Stimulated activated CD8-positive, alpha-beta memory T cell treated with anti-CD3 and anti-CD28 coated beads, Interleukin-4, amount 100 ng/mL, for 4 hours (primary cell): ENCODE data around the gene DHRS1.

Experiments
- DNase-seq, 2 donors: peaks; one replicate each; pipeline ENCODE4 v3.0.0-alpha.2; 2020; ENCODE audit warnings: low read depth in 2 of 2, low spot score in 1 of 2

Gene DHRS1

DNA sequence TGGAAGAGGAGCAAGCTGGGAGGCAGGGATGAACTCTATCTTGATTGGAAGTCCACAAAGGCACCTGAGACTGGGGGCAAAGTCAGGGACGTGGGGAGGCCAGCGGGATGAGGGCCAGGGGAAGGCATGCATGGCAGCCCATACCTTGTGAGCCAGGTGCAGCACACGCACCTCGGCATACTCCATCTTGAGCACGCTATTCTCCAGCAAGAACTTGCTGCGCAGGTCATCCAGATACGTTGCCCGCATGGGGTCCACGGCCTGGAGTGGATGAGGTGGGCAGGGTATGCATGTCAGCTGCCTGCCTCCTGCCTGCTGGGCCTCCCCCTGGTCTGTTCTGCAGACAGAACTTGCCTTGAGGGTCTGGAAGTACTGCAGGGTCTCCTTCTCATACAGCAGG is 32.1 kb downstream of the DHRS1 start:
- no peak for DNase-seq

GRCh38 chr14:24266344-24267244 is 33.0 kb downstream of the DHRS1 start:
- DNase-seq = no peak

- no peak for DNase-seq
These were observed 35.3 kb downstream of the DHRS1 start for GRCh38 chr14:24264298-24264697.

- DNase-seq = no peak
These were observed 35.7 kb downstream of the DHRS1 start for GRCh38 chr14:24263848-24264247.

- DNase-seq = no peak
These were observed 36.5 kb downstream of the DHRS1 start, which contains the start of gene TGM1 for GRCh38 chr14:24262821-24263733. Gene TGM1, minus strand, starts transcription at chr14:24263177. Its CDS starts 825 bp downstream, at chr14:24262352.

- DNase-seq = no peak
These were observed 37.6 kb downstream of the DHRS1 start for GRCh38 chr14:24261969-24262327.

DNA sequence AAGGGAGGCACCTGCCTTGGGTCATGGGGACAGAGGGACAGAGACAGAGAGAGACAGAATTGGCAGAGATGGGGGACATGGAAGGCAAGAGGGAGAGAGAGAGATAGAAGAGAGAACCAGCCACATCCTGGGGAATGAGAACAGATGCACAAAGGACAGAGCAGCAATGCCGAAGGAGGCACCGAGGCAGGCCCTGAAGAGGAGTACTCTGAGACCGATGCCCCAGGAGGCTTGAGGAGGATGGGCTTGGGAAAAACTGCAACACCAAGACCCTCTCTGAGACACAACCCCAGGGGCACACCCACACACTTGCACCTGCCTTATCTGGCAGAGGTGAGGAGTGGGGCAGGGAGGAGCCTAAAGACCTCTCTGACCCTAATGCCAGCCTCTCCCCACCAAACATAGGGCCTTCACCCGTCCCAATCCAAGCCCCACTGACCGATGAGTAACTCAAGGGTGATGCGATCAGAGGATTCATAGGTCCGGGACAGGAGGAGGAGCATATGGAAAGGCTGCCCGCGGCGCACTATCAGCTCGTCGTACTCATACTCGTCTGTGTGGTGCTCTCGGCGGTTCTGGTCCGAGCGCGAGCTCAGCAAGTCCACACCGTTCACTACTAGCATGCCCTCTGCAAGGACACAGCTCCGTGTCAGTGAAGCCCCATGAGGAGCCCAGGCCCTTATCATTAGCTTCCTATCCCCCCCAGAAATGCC is 38.2 kb downstream of the DHRS1 start:
- no peak for DNase-seq

DNA sequence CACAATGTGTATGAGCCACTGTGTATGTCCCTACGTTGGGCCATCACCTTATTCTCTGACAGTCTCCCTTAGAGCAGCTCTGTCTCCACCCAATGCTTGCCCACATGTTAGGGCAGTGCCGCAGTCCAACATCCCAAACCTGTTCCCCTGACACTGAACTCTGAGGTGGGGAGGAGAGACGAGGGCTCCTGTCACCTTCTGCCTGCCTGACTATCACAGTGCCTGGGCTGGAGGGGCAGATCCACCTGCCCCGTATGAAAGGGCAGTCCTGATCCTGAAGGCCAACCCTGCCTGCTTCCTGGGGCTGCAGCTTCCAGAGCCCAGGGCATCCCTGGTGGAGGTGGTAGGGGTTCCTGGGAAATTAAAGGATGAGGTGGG is 38.8 kb downstream of the DHRS1 start:
- no peak for DNase-seq

- DNase-seq = no peak
These were observed 39.4 kb downstream of the DHRS1 start for GRCh38 chr14:24260026-24260779.

- DNase-seq = no peak
These were observed 40.1 kb downstream of the DHRS1 start for GRCh38 chr14:24259282-24260025.

- no peak for DNase-seq
These were observed 40.9 kb downstream of the DHRS1 start for GRCh38 chr14:24258548-24259265.

GRCh38 chr14:24258119-24258518 is 41.5 kb downstream of the DHRS1 start:
- DNase-seq = no peak

DNA sequence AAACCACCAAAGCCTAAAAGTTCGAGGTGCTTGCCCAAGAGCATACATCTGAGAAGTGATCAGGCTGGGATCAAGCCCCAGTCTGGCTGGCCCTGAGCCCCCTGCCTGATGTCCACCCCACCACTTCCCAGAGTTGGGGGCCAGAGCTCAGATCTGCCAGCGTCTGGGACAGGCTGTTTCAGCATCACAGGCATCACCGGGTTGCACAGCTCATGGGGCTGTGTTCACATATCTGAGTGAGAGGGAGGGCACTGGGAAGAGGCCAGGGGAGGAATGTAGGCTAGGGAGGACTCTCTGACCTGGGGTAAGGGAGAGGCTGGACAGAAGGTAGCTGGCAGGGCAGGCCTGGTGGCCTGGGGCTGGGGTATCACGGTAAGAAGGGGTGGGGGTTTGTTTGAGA is 42.6 kb downstream of the DHRS1 start:
- DNase-seq = no peak

DNA sequence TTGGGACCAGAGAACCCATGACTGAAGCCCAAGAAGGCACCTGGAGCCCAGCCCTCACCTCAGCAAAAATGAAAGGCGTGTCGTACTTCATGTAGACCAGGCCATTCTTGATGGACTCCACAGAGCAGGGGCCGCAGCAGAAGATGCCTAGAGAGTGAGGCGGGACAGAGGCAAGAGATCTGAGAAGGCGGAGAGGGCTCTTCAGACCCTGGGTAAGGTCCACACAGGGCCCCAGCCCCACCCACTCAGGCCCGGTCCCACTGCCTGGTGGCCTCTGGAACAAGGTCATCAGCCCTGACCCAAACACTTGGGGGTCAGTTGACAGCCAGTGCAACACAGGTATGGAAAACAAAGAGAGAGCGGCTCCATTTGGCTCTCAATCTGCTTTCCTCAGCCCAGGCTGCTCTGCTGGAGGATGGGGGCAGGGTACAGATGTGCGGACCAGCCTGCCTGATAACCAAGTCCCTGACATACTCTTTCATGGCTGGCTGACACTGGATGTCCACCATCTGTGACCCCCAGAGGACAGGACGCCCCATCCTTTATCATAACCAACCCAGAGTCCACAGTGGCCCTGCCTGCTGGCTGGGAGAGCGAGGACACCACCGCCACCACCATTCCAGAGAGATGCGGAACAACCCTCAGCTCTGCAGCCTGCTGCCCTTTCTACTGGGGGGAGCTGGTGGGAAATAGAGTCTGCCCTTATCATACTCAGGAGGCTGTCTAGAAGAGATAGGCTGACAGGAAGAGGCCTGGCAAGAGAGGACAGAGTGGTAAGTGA is 43.5 kb downstream of the DHRS1 start:
- DNase-seq = no peak

DNA sequence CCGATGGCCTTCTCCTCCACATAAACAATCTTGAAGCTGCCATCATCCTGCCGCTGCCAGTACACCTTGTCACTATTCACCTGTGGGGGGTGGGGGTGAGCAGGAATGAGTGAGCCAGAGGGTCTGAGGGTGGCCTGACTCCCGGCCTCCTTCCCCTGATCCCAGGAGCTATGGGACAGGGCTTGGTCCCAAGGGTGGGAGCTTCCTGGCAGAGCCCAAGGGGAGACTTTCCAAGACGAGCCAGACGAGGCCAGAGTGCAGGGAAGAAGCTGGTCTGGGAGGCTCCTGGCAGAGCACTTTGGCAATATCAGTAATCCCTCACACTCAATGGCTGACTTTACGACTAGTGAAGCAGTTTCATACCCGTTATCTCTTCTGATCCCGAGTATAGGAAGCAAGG is 44.1 kb downstream of the DHRS1 start:
- no peak for DNase-seq

DNA sequence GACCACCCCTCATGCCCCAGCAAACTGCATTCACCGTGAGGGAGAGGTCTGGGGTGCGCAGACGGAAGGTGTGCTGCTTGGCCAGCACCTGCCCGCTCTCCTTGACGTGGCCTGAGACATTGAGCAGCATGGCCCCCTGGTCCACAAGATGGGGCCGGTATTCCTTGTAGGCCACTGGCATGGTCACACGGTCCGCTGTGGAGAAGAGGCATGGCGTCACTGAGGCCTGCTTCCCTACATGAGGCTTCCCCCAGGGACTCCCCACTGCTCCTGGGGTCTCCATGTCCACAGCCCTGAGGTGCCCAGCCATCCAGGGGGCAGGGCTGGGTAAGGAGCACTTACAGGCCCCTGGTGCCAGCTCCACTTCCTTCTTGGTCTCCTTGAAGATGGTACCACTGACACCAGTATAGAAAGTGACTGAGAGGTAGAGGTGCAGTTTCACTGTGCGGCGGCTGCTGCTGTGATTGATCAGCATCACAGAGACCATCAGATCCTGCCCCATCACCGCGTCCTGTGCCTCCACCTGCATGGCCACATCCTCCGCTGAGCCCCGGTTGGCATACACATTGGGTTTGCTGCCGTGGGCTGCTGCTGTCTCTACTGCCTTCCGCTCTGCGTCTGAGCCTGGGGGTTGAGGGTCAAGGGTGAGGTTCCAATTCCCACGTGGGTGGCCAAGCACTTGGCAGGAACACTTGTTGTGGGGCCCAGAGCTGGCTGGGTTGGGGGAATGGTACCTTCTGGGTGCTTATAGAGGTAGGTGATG is 44.8 kb downstream of the DHRS1 start:
- DNase-seq = no peak

DNA sequence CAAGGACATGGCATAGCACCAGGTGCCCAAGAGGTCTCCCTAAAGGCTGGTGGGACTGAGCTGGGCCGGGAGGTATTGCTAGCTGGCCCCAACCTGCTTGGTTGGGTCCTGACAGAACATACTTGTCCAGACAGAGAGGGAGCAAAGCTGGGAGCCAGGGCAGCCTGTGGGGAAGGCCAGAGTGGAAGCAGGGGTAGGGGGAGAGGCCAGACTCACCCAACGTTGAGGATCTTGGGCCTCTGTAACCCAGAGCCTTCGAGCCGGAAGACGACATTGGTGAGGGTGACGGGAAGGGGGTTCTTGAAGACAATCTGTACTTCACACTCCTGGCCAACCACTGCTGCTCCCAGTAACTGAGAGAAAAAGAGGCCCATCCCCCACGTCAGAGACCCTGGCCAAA is 45.6 kb downstream of the DHRS1 start:
- no peak for DNase-seq
